Measurements from ENCODE around the gene PALMD.

Gene PALMD

DNA sequence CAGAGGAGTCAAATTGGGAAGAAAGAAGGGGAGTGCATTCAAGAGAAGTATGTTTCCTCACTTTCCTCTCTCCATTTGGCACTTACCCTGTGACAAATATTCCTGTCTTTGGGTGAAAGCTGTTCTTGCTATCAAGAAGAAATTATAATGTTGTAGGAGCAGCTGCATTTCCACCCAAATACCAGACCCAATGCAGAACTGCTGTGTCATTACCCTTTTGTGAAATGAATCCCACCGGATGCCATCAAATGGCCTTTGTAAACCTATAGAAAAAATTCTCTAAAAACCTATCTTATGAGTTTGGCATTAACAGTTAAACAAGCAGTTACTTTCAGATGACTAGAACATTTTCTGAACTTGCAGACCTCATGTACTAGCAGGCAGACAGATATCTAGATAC lies 16.7 kb upstream of the PALMD start:
- in situ Hi-C loops (cut with MboI; ENCODE audit: low sequenced_read_pairs), result no loop called here

- in situ Hi-C loops (cut with MboI; ENCODE audit: low sequenced_read_pairs), result no loop called here
Measured at GRCh38 chr1:99634971-99635624, 10.8 kb upstream of the PALMD start.

- in situ Hi-C loops (cut with MboI; ENCODE audit: low sequenced_read_pairs), result no loop called here
Measured at GRCh38 chr1:99635664-99636063, 10.2 kb upstream of the PALMD start.

DNA sequence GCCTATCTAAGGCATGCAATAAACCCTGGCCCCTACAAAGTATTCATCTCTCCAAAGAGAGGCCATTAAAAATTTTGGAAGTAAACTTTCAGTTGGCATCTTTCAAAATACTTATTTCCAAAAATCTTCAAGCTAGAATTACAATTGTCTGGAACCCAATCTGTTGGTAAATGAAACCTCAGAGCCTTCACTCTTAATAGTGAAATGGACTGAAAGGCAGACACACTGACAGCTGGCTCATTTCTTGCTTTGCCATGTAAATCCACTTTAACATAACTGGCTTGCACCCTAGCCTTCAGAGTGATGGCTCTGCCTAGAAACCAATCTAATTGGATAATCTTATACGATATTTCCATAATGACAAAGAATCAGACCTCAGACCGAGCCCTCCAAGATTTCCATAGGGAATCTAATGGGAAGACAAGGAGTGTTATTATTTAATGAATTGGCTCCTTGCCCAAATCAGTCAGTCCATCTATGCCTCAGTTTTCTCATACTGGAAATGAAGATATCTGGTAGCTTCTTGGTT lies 9.2 kb upstream of the PALMD start:
- in situ Hi-C loops (cut with MboI; ENCODE audit: low sequenced_read_pairs), result no loop called here

DNA sequence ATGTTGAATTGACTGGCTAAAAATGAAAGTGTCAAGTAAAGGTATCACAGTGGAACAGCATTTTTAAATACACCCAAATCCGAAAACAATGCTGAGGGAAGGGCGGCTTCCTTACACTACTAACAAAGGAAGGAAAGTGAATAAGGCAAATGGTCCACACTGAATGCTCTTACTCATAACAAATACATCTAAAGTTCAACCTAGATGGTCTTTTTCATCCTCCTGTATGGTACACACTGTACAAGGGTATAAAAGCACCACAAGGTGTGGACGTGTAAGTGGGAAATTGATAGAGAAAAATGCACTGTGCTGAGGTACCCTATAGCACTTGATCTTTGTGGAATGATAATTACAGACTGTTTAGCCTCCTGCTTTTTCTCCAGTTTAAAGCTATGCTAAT lies 7.1 kb upstream of the PALMD start:
- in situ Hi-C loops (cut with MboI; ENCODE audit: low sequenced_read_pairs), result no loop called here

- in situ Hi-C loops (cut with MboI; ENCODE audit: low sequenced_read_pairs), result no loop called here
Measured at GRCh38 chr1:99639408-99639807, 6.5 kb upstream of the PALMD start.

DNA sequence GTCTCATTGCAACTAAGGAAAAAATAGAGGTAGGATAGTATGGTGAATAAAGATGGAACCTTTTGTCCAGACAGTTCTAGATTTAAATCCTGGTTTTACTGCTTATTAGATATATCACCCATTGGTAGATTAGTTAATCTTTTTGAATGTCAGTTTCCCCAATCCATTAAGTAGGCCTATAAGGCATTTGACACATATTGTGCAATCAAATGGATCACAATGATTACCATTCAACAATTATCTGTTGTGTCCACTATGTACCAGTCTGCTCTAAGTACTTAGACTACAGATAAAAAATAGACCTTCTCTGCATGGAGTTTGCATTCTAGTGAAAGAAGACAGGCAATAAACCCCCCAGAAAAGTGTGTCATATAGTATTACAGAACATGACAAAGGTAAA lies 6.0 kb upstream of the PALMD start:
- in situ Hi-C loops (cut with MboI; ENCODE audit: low sequenced_read_pairs), result no loop called here

DNA sequence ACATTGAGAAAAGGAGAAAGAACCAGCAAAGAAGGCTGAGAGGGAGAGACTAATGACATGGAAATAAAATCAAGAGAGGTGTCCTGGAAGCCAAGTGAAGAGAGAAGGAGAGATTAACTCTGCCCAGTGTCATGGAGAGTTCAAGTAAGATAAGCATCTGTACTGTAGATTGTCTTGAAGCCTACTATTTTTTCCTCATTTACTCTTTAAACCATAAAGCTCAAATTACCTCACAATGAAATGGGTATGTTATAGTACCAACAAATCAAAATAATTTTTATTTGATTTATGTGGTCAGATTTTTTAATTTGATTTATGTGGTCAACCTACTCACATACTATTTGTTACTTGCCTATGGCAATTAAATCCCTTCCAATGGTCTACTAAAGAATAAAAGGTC lies 5.2 kb upstream of the PALMD start:
- in situ Hi-C loops (cut with MboI; ENCODE audit: low sequenced_read_pairs), result no loop called here

- in situ Hi-C loops (cut with MboI; ENCODE audit: low sequenced_read_pairs), result no loop called here
Measured at GRCh38 chr1:99641558-99641957, 4.4 kb upstream of the PALMD start.

DNA sequence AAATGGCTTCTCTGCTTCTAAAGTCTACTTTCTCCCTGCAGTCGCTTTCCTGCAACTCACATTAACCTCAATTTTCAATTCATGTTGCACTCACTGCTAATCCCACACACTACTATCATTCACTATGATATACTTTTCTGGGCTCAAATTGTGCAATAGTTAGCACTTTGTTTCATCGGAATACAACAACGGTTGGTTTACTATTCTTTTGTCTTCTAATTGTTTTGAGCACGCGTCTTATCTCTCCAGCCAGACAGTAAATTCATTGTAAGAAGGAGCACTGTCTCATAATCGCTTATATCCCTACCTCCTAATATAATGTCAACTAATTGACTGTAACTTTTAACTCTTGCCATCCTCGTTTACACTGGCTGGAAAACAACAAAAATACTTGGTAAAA lies 3.9 kb upstream of the PALMD start:
- in situ Hi-C loops (cut with MboI; ENCODE audit: low sequenced_read_pairs), result no loop called here

DNA sequence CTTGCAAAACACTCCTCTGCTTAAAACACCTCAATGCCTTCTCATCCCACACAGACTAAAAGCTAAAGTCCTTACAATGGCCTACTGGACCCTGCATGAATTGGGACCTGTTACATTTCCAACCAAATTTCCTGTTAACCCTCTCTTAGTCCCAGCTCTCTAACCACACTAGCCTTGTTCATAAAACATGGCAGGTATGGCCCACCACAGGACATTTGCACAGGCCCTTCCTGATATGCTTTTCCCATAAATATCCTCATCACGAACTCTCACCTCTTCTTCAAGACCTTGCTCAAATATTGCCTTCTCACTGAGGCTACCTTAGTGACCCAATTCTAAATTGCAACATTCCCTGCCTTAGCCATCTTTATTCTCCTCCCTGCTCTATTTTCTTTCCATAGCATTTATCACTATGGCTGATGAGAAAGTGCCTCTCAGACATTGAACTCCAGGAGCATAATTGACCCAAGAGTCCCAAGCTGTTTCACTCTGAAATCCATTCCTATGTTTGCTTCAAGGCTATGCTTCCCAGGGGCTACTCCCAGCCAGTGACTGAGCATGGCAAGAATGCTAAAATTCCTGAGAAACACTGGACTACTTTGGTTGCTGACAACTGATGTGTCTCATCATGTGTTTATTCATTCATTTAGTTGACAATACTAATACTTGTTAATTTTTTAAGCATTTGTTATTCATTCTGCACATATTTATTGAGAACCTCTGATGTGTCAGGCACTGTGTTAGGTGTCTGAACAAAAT lies 2.7 kb upstream of the PALMD start:
- in situ Hi-C loops (cut with MboI; ENCODE audit: low sequenced_read_pairs), result no loop called here

DNA sequence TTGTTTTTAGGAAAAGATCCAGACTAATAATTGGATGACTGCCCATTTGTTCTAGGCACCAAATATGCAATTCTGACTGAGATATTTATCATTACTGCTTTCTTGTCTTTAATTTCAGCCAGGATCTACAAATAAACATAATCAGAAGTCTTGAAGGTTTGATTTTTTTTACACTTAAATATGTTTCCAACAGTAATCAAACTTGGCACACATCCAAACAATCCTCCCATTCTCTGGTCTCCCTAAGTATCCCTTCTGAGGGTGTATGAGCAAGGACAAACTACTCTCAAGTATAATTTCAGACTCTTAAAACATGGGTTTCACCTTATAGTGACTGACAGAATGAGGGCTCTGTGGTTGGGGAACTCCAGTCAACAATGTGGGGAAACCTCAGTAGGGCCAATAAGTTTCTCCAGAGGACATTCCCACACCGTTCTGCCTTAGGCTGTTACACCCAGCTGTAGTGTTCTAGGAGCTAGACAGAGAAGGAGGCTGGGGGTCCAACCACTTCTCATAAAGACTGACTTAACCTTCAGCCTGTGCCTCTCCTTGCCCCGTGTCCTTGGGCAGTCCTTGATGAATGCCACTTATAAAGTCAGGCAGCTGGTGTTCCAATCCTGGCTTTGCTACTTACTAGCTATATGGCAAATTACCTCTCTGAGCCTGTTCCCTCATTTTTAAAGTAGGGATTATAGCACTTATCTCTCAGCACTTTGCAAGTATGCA lies 1.5 kb upstream of the PALMD start:
- in situ Hi-C loops (cut with MboI; ENCODE audit: low sequenced_read_pairs), result no loop called here

- in situ Hi-C loops (cut with MboI; ENCODE audit: low sequenced_read_pairs), result no loop called here
Measured at GRCh38 chr1:99645203-99645602, 710 bp upstream of the PALMD start.

GRCh38 chr1:99646868-99647267 lies 955 bp downstream of the PALMD start:
- in situ Hi-C loops (cut with MboI; ENCODE audit: low sequenced_read_pairs), result no loop called here

GRCh38 chr1:99647490-99647889 lies 1.6 kb downstream of the PALMD start:
- in situ Hi-C loops (cut with MboI; ENCODE audit: low sequenced_read_pairs), result no loop called here

DNA sequence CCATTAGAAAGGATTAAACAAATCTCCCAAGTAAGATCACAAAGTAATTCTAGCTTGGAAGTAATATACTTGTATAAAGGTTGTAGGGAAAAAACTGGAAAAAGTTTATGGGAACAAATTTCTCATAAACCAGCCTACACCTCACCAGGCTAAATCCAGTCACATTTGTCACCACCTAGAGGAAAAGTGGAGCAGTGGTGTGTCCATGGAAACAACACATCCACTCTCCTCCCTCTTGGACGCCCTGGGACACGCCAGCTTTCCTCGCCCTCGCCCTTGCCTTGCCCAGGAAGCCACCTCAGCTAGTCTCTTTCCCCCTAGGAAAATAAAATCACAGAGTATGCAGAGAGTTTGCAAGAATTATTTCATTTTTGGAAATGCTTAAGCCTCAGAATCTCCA lies 2.2 kb downstream of the PALMD start:
- in situ Hi-C loops (cut with MboI; ENCODE audit: low sequenced_read_pairs), result no loop called here

DNA sequence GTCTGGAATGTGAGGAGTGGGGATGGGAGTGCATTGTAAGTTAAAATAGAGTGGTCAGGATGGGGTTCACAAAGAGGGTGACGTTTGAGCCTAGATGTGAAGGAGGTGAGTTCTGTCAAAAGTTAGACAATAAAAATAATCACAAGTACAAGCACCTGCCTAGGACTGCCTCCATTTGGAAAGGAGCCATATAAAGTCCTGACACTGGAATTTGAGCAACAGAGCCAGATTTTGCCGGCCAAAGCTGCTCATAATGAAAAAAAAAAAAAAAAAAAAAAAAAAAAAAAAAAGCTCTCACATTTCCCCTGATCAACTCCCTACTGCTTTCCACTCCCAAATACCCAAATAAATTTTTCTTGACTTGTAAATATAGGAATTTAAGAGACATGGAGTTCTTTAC lies 4.1 kb downstream of the PALMD start:
- in situ Hi-C loops (cut with MboI; ENCODE audit: low sequenced_read_pairs), result no loop called here

GRCh38 chr1:99650773-99651437 lies 5.0 kb downstream of the PALMD start:
- in situ Hi-C loops (cut with MboI; ENCODE audit: low sequenced_read_pairs), result no loop called here

GRCh38 chr1:99652881-99653281 lies 7.0 kb downstream of the PALMD start:
- in situ Hi-C loops (cut with MboI; ENCODE audit: low sequenced_read_pairs), result no loop called here

DNA sequence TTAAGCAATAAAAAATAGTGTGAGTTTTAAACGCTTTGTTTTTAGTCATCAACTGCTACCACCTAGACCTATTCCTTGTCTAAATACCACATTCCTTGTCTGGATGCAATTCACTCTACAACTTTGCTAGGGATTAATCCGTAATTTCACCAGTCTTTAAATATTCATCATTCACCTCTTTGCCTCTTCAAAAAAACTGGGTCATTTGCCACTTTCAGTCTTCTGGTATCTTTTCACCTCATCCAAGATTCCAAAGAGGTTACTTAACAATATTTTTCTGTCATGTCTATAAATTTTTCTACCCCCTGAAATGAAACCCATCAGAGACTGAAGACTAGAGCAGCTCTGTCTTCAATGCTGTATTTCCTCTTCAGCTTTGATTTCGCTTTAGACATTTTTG lies 9.5 kb downstream of the PALMD start:
- in situ Hi-C loops (cut with MboI; ENCODE audit: low sequenced_read_pairs), result no loop called here

DNA sequence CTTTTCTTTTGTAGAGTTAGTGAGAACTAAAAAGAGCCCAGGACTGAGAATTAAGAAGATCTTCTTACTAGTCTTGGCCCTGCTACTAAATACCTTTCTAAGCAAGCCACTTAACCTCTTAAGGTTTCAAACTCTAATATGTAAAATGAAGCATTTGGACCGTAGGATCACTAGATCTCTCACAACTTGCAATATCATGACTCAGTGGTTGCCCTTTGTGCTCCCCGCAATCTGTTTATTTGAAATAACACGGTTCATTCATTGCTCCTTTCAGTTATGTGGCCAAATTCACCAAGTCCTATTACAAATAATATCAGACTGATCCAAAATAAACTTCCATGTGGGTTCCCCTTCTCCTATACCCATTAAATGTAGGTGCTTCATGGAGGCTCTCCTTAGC lies 10.8 kb downstream of the PALMD start:
- in situ Hi-C loops (cut with MboI; ENCODE audit: low sequenced_read_pairs), result no loop called here
